GM12874 (cell line): ENCODE measurements around the gene MTAP.

Experiments used
- TF ChIP-seq, protein P1 (sequence below): IDR thresholded peaks from 2 replicates; pipeline ENCODE4 v1.5.1; 2011; ENCODE audit warnings: low read depth, mild to moderate bottlenecking, control low read depth, low read length, moderate library complexity; ENCODE audit not compliant: insufficient read depth

Gene MTAP

DNA sequence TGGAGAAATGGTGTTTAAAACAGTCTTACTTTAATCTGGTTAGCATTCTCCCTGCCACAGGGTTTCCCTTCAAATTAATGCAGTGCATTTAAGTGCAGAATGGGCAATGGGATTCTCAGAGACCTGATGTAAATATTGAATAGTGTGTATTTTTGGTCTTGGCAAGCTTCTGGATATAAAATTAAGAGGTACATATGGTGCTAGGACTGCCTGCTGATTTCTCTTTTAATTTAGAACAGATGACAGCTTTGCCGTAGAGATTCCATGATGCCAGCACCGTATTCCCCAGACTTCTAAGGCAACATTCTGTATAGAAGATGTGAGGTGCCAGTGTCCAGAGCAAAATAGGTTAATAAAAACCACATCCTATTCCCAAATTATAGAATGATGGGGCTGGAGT is 1.9 kb downstream of the MTAP start:
- TF ChIP-seq, protein P1, sequence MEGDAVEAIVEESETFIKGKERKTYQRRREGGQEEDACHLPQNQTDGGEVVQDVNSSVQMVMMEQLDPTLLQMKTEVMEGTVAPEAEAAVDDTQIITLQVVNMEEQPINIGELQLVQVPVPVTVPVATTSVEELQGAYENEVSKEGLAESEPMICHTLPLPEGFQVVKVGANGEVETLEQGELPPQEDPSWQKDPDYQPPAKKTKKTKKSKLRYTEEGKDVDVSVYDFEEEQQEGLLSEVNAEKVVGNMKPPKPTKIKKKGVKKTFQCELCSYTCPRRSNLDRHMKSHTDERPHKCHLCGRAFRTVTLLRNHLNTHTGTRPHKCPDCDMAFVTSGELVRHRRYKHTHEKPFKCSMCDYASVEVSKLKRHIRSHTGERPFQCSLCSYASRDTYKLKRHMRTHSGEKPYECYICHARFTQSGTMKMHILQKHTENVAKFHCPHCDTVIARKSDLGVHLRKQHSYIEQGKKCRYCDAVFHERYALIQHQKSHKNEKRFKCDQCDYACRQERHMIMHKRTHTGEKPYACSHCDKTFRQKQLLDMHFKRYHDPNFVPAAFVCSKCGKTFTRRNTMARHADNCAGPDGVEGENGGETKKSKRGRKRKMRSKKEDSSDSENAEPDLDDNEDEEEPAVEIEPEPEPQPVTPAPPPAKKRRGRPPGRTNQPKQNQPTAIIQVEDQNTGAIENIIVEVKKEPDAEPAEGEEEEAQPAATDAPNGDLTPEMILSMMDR = no peak

DNA sequence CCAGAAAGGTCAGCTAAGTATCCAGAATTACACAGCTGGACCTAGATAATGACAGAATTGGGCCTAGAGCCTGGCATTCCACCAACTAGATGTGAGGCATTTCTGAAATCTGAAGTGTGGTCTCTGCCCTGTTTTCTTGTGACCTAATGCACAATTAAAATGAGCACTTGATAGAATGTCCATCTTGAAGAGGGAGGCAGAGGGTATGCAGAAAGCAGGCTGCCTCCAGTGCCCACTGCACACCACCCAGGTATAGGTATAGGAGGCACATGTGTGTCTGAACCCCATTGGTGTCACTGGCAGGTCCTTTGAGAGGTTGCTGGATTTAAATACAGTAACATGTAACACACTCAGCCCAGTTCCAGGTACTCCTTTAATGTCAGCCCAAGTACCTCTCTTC is 2.4 kb downstream of the MTAP start:
- TF ChIP-seq, protein P1 = no peak

DNA sequence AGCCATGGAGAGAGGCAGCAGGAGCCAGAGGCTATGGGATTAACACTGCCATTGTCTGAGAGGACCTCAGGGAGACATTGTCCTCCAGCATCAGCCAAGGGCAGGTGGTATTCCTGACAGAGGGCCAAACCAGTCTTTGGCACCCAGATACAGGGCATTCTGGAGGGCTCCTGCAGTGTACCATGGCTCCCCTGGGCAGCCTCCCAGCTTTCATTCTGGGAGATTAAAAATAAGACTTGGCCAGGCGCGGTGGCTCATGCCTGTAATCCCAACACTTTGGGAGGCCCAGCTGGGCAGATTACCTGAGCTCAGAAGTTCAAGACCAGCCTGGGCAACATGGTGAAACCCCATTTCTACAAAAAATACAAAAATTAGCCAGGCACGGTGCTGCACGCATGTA is 4.2 kb downstream of the MTAP start:
- TF ChIP-seq, protein P1 = no peak

DNA sequence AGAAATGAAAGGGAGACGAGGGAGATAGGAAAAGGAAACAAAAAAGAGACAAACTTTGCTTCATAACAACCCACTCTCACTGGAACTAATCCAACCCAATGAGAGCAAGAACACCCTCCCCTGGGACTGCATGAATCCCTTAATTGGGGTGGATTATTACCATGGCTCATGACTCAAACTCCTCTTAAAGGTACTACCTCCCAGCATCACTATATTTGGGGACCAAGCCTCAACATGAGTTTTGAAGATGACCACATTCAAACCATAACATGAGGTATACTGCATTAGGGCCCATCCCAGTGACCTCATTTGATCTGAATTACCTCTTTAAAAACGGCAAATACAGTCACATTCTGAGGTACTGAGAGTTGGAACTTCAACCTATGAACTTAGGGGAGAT is 8.0 kb downstream of the MTAP start:
- TF ChIP-seq, protein P1 = no peak

DNA sequence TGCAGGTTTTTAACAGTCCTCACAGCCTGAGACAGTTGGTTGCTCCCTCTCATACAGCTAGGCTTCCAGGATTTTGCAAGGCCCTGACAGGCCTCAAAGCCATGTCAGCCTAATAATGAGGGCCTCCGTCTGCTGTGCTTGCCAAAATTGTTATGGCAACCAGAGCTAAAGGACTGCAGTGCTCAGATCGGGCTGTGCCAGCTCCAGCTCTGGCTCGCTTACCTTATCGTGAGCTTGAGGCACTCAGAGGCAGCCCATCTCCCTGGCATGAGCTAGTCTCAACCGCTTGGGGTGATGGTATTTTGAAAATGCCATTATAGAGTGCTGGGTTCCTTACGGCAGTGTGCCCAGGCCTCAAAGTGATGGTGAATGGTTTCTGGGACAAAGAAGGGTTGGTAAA is 8.4 kb downstream of the MTAP start:
- TF ChIP-seq, protein P1 = no peak

DNA sequence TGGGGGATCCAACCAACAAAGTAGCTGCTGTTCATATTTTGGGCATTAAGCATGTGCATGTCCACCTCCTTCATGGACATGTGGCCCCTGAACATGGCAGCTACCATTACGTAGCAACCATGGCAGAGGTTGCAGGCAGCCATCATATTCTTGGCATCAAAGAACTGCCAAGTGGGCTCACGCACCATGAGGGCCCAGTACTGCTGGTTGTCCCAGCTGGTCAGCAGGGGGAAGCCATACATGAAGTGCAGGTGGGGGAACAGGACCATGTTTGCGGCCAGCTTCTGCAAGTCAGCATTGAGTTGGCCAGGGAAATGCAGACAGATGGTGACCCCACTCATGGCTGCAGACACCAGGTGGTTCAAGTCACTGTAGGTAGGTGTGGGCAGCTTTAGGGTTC is 9.5 kb downstream of the MTAP start:
- TF ChIP-seq, protein P1 = no peak

DNA sequence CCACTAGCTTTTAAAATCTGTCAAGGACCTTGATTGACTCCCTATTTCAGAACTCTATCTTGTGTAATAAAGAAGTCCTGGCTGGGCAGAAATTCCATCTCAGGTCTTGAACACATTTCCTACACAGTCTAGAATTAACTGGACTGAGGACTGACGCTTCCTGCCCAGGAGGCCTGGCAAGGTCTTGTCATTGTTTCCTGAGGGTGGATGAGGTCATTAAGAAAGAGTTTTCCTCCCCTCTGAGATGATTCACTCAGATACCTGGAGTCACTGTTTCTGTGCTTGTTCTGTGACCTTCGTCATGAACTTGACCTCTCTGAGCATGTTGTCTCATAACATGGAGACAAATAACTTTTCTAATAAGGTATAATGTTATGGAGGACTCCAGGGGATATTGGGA is 10.0 kb downstream of the MTAP start:
- TF ChIP-seq, protein P1 = no peak
